Stimulated activated CD8-positive, alpha-beta memory T cell treated with anti-CD3 and anti-CD28 coated beads, Interleukin-12 subunit alpha, Interleukin-12 subunit beta, amount 100 ng/mL, for 1 hour (primary cell): ENCODE measurements around the gene FTCDNL1.

Source experiments
- DNase-seq: peaks from one replicate; pipeline ENCODE4 v3.0.0-alpha.2; 2020; ENCODE audit warnings: low read depth

Gene FTCDNL1

DNA sequence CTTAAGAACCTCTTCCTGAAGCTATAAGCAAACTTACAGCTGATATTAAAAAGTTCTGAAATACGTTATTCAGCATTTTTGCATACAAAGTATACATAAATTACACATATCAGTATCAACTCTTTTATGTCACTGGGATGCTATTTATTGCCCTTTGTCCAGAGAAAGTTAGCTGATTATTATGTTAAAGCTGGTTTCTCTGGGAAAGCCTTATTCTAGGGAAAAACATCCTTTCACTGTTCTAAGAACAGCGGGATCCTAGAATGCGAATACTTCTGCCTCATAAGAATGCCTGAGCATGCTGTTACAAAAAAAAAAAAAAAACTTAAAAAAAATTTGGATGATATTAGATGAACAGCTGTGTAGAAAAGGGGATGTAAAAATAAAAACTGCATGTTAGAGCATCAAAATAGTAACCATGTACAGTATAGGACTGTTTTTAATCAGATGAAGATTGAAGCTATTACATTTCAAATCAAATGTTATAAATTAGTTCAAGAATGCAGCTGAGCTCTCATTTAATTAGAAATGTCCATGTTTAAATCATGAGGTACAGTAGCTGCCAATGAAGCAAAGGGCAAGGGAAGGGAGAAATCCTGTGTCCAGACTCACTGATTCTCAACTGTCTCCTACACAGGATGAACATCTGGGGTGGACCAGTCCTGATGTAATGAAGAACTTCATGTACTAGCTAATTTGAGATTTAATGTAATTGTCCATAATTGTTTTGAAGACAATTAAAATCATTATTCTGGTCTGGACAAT, 8.2 kb downstream of the FTCDNL1 start:
- DNase-seq = no peak

- DNase-seq = no peak
Observed at GRCh38 chr2:199841409-199841808, 9.6 kb downstream of the FTCDNL1 start.

DNA sequence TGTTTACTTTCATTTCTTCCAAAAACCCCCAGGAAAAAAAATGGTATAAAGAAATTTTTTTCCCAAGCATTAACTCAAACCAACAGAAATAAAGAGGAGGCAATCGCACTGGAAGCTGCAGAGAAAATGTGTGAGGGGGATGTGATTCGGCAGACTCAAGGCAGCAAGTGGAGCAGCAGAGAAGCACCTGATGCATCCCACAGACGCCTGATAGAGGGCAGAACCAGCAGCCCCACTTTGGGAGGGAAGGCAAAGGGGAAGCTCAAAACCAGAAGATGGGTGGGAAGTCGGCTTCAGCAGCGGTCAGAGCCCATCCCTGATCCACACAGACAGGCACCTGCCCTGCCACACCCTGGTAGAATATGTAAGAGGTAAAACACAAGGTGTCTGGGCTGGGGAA, 12.6 kb downstream of the FTCDNL1 start:
- no peak for DNase-seq

GRCh38 chr2:199836943-199837342, 14.0 kb downstream of the FTCDNL1 start:
- no peak for DNase-seq

DNA sequence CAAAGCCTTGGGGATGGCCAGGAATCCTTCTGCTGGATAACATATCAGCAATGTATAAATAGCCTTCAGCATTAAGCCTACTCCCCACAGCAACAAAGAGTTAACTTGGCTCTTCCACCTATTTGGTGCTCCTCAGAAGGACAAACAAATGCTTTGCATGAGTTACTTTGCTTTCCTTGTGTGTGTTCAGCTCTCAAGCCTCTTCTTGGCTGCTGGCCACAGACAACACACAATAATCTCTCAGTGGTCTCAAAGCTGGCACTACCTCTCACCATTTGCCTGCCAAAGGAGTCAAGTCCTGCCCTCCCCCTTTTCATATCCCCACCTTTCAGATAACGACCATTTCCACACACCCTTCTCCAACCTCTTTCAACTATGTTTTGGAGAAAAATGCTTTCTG, 17.5 kb downstream of the FTCDNL1 start:
- DNase-seq = no peak

GRCh38 chr2:199830531-199830930, 20.5 kb downstream of the FTCDNL1 start:
- no peak for DNase-seq

DNA sequence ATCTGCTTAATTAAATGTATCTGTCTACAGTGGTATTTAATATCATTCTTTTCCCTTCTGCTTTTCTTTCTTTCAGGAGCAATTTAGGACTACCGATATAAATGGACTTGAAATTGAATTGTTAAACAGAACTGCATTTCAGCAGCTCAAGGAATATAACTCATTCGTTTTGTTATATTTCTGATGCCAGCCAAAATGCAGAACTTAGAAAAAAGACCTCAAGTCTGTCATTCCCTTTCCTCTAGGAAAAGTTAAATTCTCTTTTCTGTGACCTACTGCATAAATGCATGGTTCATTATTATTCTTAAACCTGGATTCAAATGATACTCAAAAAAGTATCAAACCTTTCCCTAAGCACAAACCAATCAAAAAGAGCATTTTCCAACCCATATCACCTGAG, 21.4 kb downstream of the FTCDNL1 start:
- no peak for DNase-seq

DNA sequence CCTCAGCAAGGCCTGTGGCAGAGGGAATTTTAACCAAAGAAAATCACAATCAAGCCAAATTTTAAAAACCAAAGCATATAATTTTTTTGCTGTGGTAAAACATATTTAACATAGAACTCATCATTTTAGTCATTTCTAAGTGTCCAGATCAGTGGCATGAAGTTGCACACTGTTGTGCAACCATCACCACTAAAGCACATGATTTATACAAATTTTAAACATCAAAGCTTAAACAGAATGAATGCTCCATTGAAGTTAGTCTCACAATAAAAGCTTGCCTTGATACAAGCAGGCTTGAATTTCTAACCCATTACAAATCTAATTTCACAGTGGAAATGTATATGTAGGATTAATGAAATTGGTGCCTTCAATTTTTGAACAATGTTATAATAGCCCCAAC, 31.2 kb downstream of the FTCDNL1 start:
- no peak for DNase-seq

DNA sequence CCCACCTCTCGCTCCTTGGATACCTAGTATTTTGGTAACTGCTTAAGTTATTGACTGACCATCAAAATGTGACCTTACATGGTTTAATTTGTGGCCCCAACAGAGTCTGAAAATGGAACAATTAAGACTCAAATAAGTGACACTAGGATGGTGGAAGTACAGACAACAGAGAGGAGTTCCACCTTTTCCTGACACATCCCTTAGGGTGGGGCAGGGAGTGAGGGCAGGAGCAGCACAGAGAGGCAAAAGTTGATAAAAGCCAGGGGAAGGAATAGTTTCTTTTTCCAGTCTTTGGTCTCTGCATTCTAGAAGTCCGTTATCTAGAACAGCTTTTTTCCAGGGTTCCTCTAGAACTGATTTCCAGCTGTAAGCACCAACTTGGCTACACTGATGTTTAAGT, 32.2 kb downstream of the FTCDNL1 start:
- no peak for DNase-seq

- no peak for DNase-seq
Observed at GRCh38 chr2:199818026-199818425, 33.0 kb downstream of the FTCDNL1 start.

DNA sequence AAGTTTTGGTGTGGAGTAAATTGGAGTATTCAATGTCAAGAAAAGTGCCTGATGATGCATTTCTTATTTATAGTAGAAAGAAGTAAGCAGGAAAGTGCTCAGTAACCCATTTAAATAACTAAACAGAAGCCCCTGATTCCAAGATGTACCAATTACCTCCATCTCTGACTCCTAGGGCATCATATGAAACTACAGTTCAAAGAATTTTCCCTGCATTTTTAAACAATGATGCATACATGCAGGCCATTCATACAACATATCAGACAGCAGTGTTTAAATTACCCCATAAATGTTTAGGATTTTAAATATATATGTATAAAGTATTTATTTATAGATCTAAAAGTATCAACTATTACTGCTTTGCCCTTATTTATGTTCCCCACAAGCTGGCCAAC, 36.2 kb downstream of the FTCDNL1 start:
- no peak for DNase-seq

DNA sequence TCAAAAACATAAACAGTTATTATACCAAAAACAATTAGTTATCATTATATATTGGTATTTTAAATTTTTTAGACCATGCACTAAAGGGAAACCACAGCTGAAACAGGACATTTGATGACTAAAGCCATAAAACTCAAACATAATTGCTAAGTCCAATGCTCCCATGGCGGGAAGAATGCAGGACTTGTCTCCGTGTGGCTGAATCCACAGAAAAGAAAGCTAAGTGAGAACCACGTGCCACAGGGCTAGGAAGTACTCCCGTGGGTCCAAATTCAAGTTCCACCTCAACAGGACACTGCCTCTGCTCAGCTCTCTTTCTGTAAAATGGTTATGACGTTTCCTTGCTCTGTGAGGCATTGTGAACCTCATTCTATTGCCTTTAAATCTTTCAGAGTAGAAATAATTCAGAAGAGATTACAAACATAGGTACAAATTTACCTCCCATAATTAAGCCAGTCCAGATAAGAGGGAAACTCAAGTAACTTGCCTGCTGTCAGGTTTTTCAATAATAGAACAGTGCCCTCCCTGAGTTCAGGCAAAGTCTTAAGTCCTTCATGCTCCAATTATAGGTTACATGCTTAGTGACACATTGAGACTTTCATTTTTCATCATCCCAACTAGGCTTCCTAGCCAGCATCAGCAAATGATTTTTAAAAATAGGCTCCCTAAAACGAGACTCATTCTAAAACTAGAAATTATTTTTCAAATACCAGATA, 36.7 kb downstream of the FTCDNL1 start:
- no peak for DNase-seq

GRCh38 chr2:199812493-199812892, 38.5 kb downstream of the FTCDNL1 start:
- DNase-seq = no peak

GRCh38 chr2:199811346-199811745, 39.6 kb downstream of the FTCDNL1 start:
- no peak for DNase-seq

GRCh38 chr2:199810422-199811171, 40.4 kb downstream of the FTCDNL1 start:
- no peak for DNase-seq

DNA sequence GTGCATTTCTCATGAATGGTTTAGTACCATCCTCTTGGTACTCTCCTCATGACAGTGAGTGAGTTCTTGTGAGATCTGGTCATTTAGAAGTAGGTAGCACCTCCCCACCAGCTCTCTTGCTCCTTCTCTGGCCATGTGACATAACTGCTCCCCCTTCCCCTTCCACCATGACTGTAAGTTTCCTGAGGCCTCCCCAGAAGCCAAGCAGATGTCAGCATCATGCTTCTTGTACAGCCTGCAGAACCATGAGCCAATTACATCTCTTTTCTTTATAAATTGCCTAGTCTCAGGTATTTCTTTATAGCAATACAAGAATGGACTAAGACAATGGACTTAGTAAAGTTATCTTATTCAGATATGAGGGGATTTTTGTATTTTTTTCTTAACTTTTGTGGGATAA, 43.0 kb downstream of the FTCDNL1 start:
- no peak for DNase-seq

DNA sequence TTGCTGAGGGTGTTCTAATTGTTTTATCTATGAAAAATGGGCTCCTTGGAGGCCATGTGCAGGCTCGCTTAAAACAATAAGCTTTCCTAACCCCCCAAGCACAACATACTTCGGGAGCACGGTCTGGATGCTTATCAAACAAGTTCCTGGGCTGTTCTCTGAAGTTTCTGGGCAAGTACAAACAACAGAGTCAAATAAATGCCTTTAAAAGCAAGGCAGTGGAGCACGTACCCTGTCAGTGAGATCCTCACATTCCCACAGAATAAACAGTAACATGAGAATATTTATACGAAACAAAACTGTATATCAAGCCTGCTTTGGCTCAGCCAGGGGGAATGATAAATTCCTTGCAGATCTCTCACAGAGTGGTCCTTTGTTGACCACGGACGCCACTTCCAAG, 44.8 kb downstream of the FTCDNL1 start:
- no peak for DNase-seq

DNA sequence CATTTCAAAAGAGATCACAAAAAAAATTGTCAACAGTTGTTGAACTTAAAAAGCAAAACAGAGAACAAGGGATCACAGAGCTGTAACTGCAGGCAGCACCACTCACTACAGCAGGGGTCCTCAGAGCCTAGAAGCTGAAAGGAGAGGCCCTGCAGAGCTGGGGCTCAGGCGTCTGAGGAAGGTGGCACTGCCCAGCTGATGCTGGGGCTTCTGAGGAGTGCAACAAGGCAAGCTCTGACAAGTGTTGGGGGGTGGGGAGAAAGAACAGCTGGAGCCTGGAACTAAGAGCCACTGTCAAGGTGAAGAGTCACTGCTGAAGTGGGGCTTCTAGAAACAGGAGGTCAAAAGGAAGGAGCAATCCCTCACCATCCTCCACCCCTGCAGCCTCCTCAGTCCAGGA, 46.2 kb downstream of the FTCDNL1 start:
- DNase-seq = no peak

DNA sequence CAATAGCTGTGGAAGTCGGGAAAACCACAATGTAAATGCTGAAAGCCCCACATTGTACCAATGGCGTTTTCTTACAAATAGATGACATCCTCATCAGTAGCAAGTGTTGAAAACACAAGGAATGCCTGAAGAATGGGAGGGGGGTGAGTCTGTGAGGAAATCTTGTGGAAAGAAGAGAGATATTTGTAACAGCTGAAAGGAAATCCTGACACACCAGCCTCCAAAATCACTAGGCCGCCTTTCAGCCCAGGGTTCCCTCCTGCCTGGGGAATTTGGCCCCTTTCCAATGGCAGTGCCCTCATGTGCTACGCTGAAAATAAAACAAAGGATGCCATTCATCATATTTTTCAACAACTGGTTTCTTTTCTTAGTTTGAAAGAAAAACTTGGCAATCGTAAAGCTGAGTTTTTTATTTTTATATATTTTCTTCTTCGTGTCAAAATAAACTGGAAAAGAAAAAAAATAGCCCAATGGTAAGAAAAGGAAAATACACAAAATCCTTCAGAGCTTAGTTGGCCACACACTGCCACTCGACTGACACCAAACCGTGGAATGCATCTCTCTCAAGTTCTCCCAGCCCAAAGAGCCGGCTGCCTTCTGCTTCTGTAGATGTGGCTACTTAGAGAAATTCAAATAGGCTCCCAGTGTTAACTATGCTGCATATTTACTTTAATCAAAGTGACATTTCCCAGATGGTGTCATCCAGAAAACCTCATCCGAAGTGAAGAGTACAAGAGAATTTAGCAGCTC, 52.0 kb downstream of the FTCDNL1 start:
- no peak for DNase-seq

DNA sequence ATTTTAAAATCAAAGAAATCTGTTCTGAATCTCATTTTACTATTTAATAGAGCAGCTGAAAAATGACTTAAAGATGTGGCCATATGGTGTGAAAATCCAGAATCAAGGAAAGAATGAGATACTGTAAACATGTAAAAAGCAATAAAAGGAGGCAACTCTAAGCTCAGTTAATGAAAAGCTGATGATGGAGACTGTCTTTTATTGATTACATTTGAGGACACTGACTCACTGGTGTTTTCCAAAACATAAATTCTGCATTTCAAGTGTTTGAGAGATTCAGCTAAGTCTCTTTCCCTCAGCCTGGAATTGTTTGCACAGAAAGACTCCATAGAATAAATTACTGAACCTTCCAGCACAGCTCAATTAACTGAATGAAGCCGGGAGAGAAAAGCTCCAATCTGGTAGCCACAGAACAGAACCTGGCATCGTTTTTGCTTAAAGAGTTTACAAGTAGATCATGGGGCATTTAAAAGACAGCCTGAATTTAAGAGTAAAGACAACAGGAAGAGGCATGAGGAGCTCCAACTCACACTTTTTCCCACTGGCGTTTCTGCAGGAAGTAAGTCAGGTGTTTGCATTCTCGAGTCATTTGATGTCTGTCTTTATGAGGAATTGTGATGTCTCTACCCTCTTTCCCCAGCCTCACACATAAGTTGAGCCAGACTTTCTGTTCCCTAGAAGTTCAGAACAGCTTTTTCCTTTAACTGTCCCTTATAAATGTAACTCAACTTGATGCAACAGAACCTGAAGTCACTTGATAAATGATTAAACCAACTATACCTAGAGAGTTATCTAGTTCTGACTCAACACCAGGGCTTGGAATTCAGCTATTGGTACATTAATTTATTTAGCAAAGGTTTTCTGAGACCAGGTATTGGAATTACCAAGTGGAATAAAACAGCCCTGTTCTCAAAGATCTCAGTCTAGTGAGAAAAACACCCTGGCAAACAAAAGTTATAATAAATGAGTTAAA, 53.3 kb downstream of the FTCDNL1 start:
- no peak for DNase-seq

GRCh38 chr2:199792381-199792780, 58.6 kb downstream of the FTCDNL1 start:
- no peak for DNase-seq
